Posterior cingulate gyrus (tissue), 11 donors: ENCODE data around the gene ZNF423.

Source experiments
- DNase-seq, 10 donors: peaks; one replicate each; pipeline versions ENCODE4 v3.0.0 to v3.0.0-alpha.2; 2020 to 2021; ENCODE audit warnings: mixed read lengths in 3 of 10
- intact Hi-C: fragments of 100-400 bp; cut with DNase I; formaldehyde crosslinking; loops from one replicate; pipeline ENCODE4 v1.15.1; 2023

Gene ZNF423

GRCh38 chr16:49830873-49831272 is 25.0 kb downstream of the ZNF423 start:
- intact Hi-C loops = no loop called here
- DNase-seq = no peak

- intact Hi-C loops = no loop called here
- DNase-seq = no peak
Measured at GRCh38 chr16:49828533-49829267, 27.2 kb downstream of the ZNF423 start.

GRCh38 chr16:49827805-49828438 is 28.0 kb downstream of the ZNF423 start:
- intact Hi-C loops = no loop called here
- no peak for DNase-seq

DNA sequence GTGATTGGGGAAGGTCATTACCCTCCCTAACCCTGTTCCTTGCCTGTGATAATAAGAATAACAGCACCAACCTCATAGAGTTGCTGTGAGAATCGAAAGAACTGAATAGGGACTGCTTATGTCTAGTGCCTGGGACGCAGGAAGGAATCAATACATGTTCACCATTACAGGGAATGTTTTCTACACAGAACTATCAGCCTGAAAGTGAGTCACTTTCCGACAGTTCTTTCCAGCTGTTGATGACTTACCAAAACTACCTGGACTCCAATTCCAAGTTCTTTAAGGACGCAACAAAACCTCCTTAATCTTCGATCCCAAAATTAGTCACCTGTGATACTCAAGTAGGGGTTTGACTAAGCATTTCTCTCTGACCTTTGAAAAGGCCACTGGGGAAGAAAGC is 29.4 kb downstream of the ZNF423 start:
- intact Hi-C loops = no loop called here
- DNase-seq = no peak

DNA sequence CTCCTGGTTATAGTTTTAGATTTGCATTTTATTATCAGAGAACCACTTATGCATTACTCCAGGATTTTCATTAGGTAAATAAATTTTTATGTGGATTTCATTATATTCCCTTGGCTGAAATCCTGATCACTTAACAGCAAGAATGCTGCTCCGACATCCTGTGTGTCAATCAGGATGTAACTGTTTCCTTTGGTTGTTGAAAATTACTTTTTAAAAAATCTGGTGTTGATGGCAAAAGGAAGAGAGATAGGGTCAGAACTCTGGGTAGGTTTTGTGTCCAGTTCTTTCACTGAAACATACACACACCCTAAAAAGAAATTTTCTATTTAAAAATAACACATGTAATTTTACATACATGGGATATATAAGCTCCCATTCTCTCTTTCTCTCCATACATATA is 30.9 kb downstream of the ZNF423 start:
- DNase-seq = no peak
- intact Hi-C loops = no loop called here

DNA sequence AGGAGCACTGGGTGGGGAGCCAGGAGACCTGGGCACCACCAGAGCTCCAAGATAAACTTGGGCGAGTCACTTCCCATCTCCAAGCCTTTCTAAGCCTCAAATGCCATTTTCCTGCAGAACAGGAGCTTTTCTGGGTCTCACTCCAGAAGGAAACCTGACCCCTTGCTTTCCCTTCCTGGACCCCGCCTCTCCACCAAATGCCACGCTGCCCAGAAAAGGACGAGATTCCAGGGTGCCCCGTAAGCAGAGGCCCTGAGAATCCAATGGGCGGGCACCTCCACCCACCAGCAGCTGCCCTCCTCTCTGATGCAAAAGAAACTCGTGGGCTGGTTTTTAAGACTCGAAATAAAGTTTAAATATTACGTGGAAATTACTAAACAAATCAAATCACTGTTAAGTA is 31.3 kb downstream of the ZNF423 start:
- intact Hi-C loops = no loop called here
- DNase-seq = peak in 1 of 10 donors; percentile 11

DNA sequence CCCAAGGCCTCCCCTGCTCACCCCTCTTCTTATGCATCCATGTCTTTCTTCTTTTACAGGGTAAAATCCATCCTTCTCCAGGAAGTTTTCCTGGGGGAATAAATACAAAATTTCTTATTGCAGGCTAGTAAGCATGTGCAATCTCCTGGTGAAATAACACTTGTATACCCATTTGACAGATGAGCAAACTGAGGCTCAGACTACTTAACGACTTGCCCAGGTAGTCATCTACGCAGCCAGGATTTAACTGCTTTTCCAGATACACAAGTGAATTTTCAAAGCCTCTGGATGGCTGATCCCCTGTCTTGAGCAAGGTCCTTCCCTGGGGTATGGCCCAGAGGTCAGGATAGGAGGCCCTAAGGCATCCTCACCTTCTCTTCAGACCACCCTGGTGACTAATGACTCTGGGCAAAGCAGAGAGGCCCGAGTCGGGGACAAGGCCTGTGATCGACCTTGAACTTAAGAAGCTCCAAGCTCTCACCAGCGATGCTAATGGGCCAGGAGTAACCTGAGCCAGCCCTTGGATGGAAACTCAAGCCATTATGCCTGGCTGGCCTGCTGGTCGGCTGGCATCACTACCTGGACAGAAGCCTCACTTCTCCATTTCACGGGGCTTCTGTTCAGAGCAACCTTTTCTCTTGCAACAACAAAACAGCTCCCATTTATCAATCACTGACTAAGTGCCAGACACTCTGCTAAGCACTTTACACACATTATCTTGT is 33.1 kb downstream of the ZNF423 start:
- DNase-seq = peak in 1 of 10 donors; percentile 48
- intact Hi-C loops = no loop called here

DNA sequence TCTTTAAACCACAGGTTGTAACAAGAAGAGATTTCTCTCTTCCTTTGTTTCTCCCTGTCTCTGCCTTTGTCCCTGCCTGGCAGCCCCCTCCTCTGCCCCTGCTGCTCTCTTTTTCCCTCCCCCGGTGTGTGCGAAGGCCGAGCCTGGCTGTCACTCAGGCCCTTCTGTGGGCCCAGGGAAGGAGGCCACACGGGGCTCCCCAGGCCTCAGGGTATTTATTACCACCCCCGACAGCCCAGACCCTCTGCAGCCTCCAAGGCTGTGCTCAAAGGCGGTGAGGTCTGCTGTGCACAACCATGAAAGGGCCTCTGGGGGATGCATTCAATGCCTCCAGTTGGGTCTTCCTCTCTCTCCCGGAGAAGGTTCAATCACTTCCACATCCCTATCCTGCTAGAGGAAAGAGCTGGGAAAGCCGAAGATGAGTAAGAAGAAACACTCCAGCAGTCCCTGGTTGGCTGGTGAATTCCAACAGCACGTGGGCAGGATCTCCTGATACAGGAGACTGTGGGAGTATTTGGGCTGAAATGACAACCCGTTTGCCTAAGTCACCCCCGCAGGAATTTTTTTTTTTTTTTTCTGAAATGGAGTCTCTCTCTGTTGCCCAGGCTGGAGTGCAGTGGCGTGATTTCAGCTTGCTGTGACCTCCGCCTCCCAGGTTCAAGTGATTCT is 34.2 kb downstream of the ZNF423 start:
- DNase-seq = peak in 3 of 10 donors; percentile 28 to 77 (median 75)
- intact Hi-C loops = no loop called here

DNA sequence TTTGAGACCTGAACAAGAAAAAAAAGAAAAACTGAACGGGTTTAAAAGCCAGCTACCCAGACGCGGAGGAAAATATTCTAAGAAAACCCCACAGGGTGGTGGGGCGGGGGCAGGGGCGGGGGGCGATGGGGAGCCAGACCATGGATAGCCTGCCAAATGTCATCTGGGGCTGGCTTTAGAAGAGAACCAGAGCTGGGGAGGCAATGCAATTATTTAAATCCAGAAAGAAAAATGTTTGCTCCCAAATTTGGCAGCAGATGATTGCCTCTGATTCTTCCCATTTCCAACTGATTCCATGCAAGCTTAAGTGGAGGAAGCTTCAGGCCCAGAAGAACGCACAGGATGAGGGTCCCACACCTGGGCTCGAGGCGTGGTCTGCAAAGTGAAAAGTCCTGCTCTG is 34.8 kb downstream of the ZNF423 start:
- intact Hi-C loops = no loop called here
- peak in 2 of 10 donors; percentile 12 to 38 for DNase-seq

DNA sequence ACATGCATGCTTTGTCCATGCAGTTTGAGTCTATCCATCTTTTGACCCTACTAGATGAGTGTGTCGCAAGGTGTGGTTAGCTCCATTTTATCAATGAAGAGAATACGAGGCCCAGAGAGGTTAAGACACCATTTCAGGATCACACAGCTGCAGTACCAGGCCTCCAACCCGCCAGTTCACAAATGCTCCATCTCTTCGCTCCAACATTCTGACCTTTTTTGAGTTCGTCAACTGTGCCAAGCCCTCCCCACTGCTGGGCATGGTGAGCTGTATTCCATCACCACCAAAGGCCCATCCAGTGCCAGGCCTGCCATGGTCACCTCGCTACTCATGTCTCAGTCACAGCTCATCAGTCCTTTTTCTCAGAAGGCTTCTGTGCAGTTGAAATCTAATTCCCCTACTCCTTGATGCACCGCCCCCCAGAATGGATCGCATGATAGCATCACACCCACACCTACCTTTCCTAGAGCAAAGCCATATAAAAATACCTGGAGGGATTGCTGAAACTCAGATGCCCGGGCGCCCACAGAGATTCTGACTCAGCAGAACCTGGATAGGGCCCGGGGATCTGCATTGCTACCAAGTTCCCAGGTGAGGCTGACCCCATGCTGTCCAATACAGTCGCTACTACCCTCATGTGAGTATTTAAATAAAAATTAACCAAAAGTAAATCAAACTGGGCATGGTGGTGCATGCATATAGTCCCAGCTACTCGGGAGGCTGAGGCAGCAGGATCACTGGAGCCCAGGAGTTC is 38.0 kb downstream of the ZNF423 start:
- intact Hi-C loops = no loop called here
- no peak for DNase-seq

DNA sequence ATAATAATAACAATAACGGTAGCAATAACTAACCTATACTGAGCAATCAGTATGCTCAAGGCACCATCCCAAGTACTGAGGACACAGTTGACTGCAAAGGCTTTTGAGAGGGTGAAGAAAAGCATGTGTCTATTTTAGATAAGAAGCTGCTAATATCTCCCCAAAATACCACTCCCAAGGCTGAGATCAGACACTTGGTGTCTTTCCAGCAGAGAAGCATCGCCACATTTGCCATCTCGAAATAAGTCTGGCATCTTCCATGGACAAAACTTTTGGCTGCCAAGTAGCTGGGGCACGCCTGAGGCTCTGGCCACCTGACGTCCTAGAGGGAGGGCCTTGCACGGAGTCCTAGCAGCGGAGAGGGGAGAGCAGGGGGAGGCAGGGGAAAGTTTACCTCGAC is 39.0 kb downstream of the ZNF423 start:
- DNase-seq = no peak
- intact Hi-C loops = no loop called here

GRCh38 chr16:49811644-49812334 is 44.1 kb downstream of the ZNF423 start:
- peak in 9 of 10 donors; percentile 18 to 92 (median 58) for DNase-seq
- intact Hi-C loops = no loop called here

GRCh38 chr16:49810831-49811230 is 45.1 kb downstream of the ZNF423 start:
- DNase-seq = no peak
- intact Hi-C loops = no loop called here

- no peak for DNase-seq
- intact Hi-C loops = no loop called here
Measured at GRCh38 chr16:49809561-49809960, 46.4 kb downstream of the ZNF423 start.

DNA sequence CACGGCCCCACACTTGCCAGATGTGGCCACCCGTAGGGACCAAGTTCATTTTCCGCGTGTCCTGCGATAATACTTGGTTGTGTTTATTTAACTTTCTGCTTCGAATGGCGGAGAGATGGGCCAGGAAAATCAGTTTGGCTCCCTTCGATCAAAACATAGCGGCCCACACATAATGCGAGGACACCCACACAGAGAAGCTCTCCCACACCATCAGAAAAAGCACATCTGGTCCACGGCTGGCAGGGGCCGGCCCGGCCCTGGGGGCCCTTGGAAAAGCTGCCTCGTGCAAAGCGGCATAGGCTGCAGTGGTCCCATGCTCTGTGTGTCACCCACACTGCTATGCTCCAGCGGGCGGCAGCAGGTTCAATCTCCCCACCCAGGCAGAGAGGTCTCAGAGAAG is 46.9 kb downstream of the ZNF423 start:
- intact Hi-C loops = no loop called here
- no peak for DNase-seq

- DNase-seq = no peak
- intact Hi-C loops = no loop called here
Measured at GRCh38 chr16:49806446-49806845, 49.5 kb downstream of the ZNF423 start.

DNA sequence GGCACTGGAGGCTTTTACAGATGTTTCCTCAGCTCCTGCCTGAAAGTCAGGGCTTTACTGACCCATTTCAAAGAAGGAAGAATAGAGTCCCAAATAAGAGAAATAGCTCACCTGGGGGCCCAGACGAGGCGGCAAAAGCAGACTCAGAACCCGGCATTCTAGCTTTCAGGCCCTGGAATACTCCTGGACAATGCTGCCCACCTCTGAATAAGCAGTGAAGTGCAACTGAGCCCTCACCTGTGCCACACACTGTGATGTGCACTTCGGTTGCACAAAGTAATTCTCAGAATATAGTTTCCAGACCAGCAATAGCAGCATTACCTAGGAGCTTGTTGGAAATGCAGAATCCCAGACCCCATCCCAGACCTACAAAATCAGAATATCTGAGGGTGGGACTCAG is 54.6 kb downstream of the ZNF423 start:
- intact Hi-C loops = no loop called here
- no peak for DNase-seq

GRCh38 chr16:49800876-49801275 is 55.0 kb downstream of the ZNF423 start:
- DNase-seq = no peak
- intact Hi-C loops = no loop called here

DNA sequence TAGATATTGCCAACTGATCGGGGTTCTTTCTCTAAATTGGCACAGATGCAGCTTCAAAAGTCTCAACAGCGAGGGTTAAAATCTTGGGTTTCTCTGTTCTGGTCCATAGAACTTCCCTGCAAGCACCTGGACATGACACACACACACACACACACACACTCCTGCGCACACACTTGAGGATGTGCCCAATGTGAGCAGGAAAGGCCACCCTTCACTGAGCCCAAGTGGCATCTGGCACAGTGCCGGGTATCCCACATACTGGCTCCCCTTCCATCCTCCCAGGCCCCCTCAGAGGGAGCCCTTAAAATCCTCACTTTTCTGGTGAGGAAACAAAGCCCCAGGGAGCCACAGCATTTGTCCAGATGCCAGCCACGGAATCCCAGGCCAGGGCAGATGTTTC is 55.5 kb downstream of the ZNF423 start:
- intact Hi-C loops = no loop called here
- no peak for DNase-seq

DNA sequence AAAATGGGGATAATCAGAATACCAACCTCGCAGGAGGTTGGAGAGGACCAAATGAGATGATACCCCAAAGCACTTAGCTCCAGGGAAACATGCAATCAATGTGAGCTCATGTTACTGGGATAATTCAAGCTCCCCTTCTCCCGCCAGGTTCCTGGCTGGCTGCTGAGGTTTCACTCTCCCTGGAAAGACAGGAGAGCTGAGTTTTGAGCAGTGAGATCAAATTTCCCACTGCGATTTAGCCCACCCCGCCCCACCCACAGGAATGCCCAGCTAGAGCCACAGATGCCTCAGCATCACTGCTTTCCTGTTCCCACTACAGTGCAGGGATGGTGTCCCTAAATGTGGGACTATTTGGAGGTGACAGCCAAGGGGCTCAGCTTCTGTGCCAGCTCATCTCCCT is 56.7 kb downstream of the ZNF423 start:
- intact Hi-C loops = no loop called here
- no peak for DNase-seq
